Spleen (tissue), 7 donors: ENCODE data around the gene EGFL8.

Source experiments
- CTCF ChIP-seq, 11 experiments: fragments of 200-600 bp in 7 of 11; fragments of 450-650 bp in 4 of 11; sonication (generic) in 4 of 11; IDR thresholded peaks in 8 of 11; conservative IDR thresholded peaks in 3 of 11; 1 replicate in 7 of 11; 2 replicates in 4 of 11; pipeline versions ENCODE4 v1.4.0 to v1.8.0; 2016 to 2021; ENCODE audit warnings: antibody characterized with exemption in 11 of 11, inconsistent platforms in 4 of 11, mild to moderate bottlenecking in 1 of 11
- POLR2A ChIP-seq, 3 donors: fragments of 450-650 bp; IDR thresholded peaks; one replicate each; pipeline ENCODE4 v1.5.1; 2017; ENCODE audit warnings: antibody characterized with exemption in 3 of 3, mild to moderate bottlenecking in 1 of 3
- POLR2AphosphoS5 ChIP-seq, 3 donors: sonication (generic); formaldehyde crosslinking; IDR thresholded peaks; one replicate each; pipeline ENCODE4 v1.5.1; 2017; ENCODE audit warnings: antibody characterized with exemption in 3 of 3
- donor health status: DM: no; HTN: no; CAD: no; lungs with moderate emphysema.
- donor health status: DM: no; HTN: no; CAD: no.
- donor health status: DM: no; HTN: no; CAD: no.

DNA sequence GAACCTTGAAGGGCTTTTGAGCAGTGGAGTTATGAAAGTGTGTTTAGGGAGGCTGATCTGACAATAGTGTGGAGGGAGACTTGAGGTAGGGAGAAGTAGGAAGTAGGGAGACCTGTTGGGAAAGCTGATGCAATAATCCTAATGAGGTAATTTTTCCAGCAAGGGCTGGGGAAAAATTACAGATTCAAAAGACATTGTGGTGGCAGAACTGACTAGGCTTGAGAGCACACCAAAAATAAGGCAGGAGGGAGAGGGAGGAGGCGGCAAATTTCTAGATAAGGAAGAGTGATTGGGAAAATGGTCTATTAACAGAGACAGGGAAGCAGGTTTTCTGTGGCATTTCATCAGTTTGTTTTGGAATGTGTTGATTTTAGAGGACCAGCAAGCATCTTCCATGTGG lies 18.1 kb upstream of the EGFL8 start:
- TF ChIP-seq CTCF (IDR thresholded peaks at IDR 0.05 in 8 of 11, conservative IDR thresholded peaks at IDR 0.05 in 3 of 11) (no peak), POLR2A (IDR thresholded peaks at IDR 0.05) (no peak), POLR2AphosphoS5 (IDR thresholded peaks at IDR 0.05) (no peak)
